IMR-90 (cell line): ENCODE results near the gene MRC2. TPM values are rescaled to one million over a fixed set of nuclear protein-coding genes. Genes with fewer than 3 reads are reported as not detected.
A peak's percentile ranks its signal among the peaks of the same experiment; 100 is the strongest.

Experiments used
- ATAC-seq: fragments of 200-7000 bp; cut with Tn5 transposase; 2 replicates; pipeline ENCODE4 v1.9.1; 2020; ENCODE audit warnings: low read depth, mild to moderate bottlenecking, moderate library complexity
- BruUV-seq: library from RNA; stranded (reverse); fragments of 400-500 nt; replicated peaks from 2 replicates; lab custom pipeline; 2021; lab: Mats Ljungman, UMichigan
- CTCF ChIA-PET: fragments of 300-600 bp; formaldehyde crosslinking; extraction: SDS; loops from one replicate; lab custom pipeline; 2021; ENCODE audit warnings: antibody characterized with exemption; lab: Yijun Ruan, JAX
- POLR2A ChIA-PET: fragments of 300-600 bp; sonication (Branson Sonifier 250); formaldehyde crosslinking; loops from one replicate; lab custom pipeline; 2022; ENCODE audit warnings: antibody characterized with exemption; ENCODE audit not compliant: unreplicated experiment; lab: Charles Lee
- DNase-seq: peaks from one replicate; pipeline ENCODE4 v3.0.0; 2013
- H2AFZ ChIP-seq: replicated peaks from 2 replicates; pipeline ENCODE3; 2013; ENCODE audit warnings: low read length, mild to moderate bottlenecking; ENCODE audit not compliant: poor library complexity
- H2AK5ac ChIP-seq: 2 replicates; pipeline ENCODE4 v1.6.1; 2013; ENCODE audit warnings: low read depth, low read length, inconsistent platforms
- H2AK9ac ChIP-seq: replicated peaks from 2 replicates; pipeline ENCODE3; 2013; ENCODE audit warnings: mild to moderate bottlenecking, low read depth, low read length, moderate library complexity; ENCODE audit not compliant: poor library complexity
- H2BK120ac ChIP-seq: 2 replicates; pipeline ENCODE4 v1.6.1; 2013; ENCODE audit warnings: low read depth, low read length, inconsistent platforms
- H2BK15ac ChIP-seq: 3 replicates; pipeline ENCODE4 v1.6.1; 2013; ENCODE audit warnings: low read depth, low read length, inconsistent platforms
- H2BK20ac ChIP-seq: 2 replicates; pipeline ENCODE4 v1.6.1; 2013; ENCODE audit warnings: low read depth, mild to moderate bottlenecking, inconsistent platforms, low read length, moderate library complexity
- H2BK5ac ChIP-seq: 2 replicates; pipeline ENCODE4 v1.6.1; 2013; ENCODE audit warnings: mild to moderate bottlenecking, low read depth, low read length, inconsistent platforms; ENCODE audit not compliant: poor library complexity, severe bottlenecking
- H3K14ac ChIP-seq: replicated peaks from 2 replicates; pipeline ENCODE4 v1.6.1; 2013; ENCODE audit warnings: low read depth, low read length, inconsistent platforms
- H3K18ac ChIP-seq: 2 replicates; pipeline ENCODE4 v1.6.1; 2013; ENCODE audit warnings: low read depth, low read length, control low read depth
- H3K23ac ChIP-seq: 2 replicates; pipeline ENCODE4 v1.6.1; 2013; ENCODE audit warnings: low read depth, low read length, inconsistent platforms
- H3K27ac ChIP-seq: 2 replicates; pipeline ENCODE4 v1.5.1; 2013; ENCODE audit warnings: mild to moderate bottlenecking, control low read depth, low read length; ENCODE audit not compliant: insufficient read depth
- H3K27me3 ChIP-seq: 2 replicates; pipeline ENCODE4 v1.6.1; 2013; ENCODE audit warnings: low read length; ENCODE audit not compliant: control insufficient read depth, insufficient read depth
- H3K36me3 ChIP-seq: 2 replicates; pipeline ENCODE4 v1.6.1; 2013; ENCODE audit warnings: low read length, mixed read lengths; ENCODE audit not compliant: control insufficient read depth, insufficient read depth
- H3K4ac ChIP-seq: 2 replicates; pipeline ENCODE4 v1.6.1; 2013; ENCODE audit warnings: low read depth, low read length, inconsistent platforms
- H3K4me1 ChIP-seq: 2 replicates; pipeline ENCODE4 v1.6.1; 2013; ENCODE audit warnings: low read length, mixed read lengths; ENCODE audit not compliant: control insufficient read depth, insufficient read depth
- H3K4me2 ChIP-seq: 2 replicates; pipeline ENCODE4 v1.6.1; 2013; ENCODE audit warnings: low read depth, mild to moderate bottlenecking, control low read depth, low read length, moderate library complexity
- H3K4me3 ChIP-seq: 2 replicates; pipeline ENCODE4 v1.5.1; 2013; ENCODE audit warnings: low read depth, mild to moderate bottlenecking, control low read depth, low read length, moderate library complexity; ENCODE audit not compliant: insufficient read depth
- H3K56ac ChIP-seq: 2 replicates; pipeline ENCODE4 v1.6.1; 2013; ENCODE audit warnings: low read length, inconsistent platforms; ENCODE audit not compliant: insufficient read depth; ENCODE audit errors: extremely low read depth
- H3K79me1 ChIP-seq, 2 experiments: 2 replicates each; pipeline ENCODE4 v1.6.1; 2013; ENCODE audit warnings: low read length in 2 of 2, inconsistent platforms in 1 of 2, low read depth in 1 of 2
- H3K9ac ChIP-seq: 2 replicates; pipeline ENCODE4 v1.6.1; 2013; ENCODE audit warnings: low read depth, low read length, control low read depth
- H3K9me1 ChIP-seq: 2 replicates; pipeline ENCODE4 v1.6.1; 2013; ENCODE audit warnings: low read length, inconsistent platforms; ENCODE audit not compliant: insufficient read depth
- H3K9me3 ChIP-seq: 2 replicates; pipeline ENCODE4 v1.6.1; 2013; ENCODE audit warnings: low read length; ENCODE audit not compliant: control insufficient read depth, insufficient read depth
- H4K20me1 ChIP-seq: 2 replicates; pipeline ENCODE4 v1.6.1; 2013; ENCODE audit warnings: low read length, inconsistent platforms; ENCODE audit not compliant: insufficient read depth
- H4K5ac ChIP-seq: 2 replicates; pipeline ENCODE4 v1.6.1; 2013; ENCODE audit warnings: mild to moderate bottlenecking, low read depth, low read length, control low read depth
- H4K8ac ChIP-seq, 2 experiments: 2 replicates each; pipeline ENCODE4 v1.6.1; 2013; ENCODE audit warnings: low read depth in 2 of 2, low read length in 2 of 2, control low read depth in 1 of 2, inconsistent platforms in 1 of 2
- H4K91ac ChIP-seq: 2 replicates; pipeline ENCODE4 v1.6.1; 2013; ENCODE audit warnings: low read depth, low read length, inconsistent platforms; ENCODE audit not compliant: insufficient read depth
- BHLHE40 ChIP-seq: fragments of 150-350 bp; IDR thresholded peaks from 2 replicates; pipeline ENCODE4 v1.6.1; 2016; ENCODE audit warnings: mild to moderate bottlenecking, low read depth, low read length
- CEBPB ChIP-seq: IDR thresholded peaks from 2 replicates; pipeline ENCODE4 v1.6.1; 2012; ENCODE audit warnings: low read depth, low read length, improper control_type of control experiment
- CHD1 ChIP-seq: IDR thresholded peaks from 2 replicates; pipeline ENCODE4 v1.6.1; 2012; ENCODE audit warnings: low read depth, low read length, improper control_type of control experiment
- CTCF ChIP-seq: conservative IDR thresholded peaks from 2 replicates; pipeline ENCODE4 v1.5.1; 2012; ENCODE audit warnings: mild to moderate bottlenecking, low read depth, low read length, improper control_type of control experiment
- FOS ChIP-seq: fragments of 150-350 bp; IDR thresholded peaks from 2 replicates; pipeline ENCODE4 v1.6.1; 2016; ENCODE audit warnings: low read depth, low read length
- MAFK ChIP-seq: IDR thresholded peaks from 2 replicates; pipeline ENCODE4 v1.6.1; 2012; ENCODE audit warnings: low read depth, low read length, improper control_type of control experiment
- MAZ ChIP-seq: IDR thresholded peaks from 2 replicates; pipeline ENCODE4 v1.6.1; 2012; ENCODE audit warnings: low read depth, mild to moderate bottlenecking, low read length, improper control_type of control experiment, moderate library complexity, borderline replicate concordance
- POLR2A ChIP-seq: IDR thresholded peaks from 2 replicates; pipeline ENCODE4 v1.6.1; 2012; ENCODE audit warnings: mild to moderate bottlenecking, low read depth, low read length
- RAD21 ChIP-seq: IDR thresholded peaks from 2 replicates; pipeline ENCODE4 v1.6.1; 2012; ENCODE audit warnings: low read length, improper control_type of control experiment
- RCOR1 ChIP-seq: IDR thresholded peaks from 2 replicates; pipeline ENCODE4 v1.6.1; 2012; ENCODE audit warnings: mild to moderate bottlenecking, low read length, improper control_type of control experiment; ENCODE audit not compliant: insufficient replicate concordance
- RFX5 ChIP-seq: IDR thresholded peaks from 2 replicates; pipeline ENCODE4 v1.8.0; 2012; ENCODE audit warnings: low read depth, mild to moderate bottlenecking, low read length, moderate library complexity
- SMC3 ChIP-seq: fragments of 150-350 bp; IDR thresholded peaks from 2 replicates; pipeline ENCODE4 v1.6.1; 2016; ENCODE audit warnings: low read depth, mild to moderate bottlenecking, antibody characterized with exemption, low read length, moderate library complexity
- USF2 ChIP-seq: fragments of 150-350 bp; IDR thresholded peaks from 2 replicates; pipeline ENCODE4 v1.6.1; 2017; ENCODE audit warnings: mild to moderate bottlenecking, antibody characterized with exemption, low read length, low read depth
- WGBS, 2 experiments: methylation state at CpG; one replicate each; pipeline versions ENCODE4 v1.1.5 to v1.1.7; 2013; ENCODE audit warnings: missing lambda C conversion rate in 2 of 2; ENCODE audit not compliant: insufficient read length in 1 of 2; ENCODE audit errors: extremely low coverage in 2 of 2; 5-methylcytosine and 5-hydroxymethylcytosine counted together
- dilution Hi-C: fragments of 300-500 bp; cut with HindIII; formaldehyde crosslinking; loops from one replicate; pipeline ENCODE4 v1.14.3; 2018; ENCODE audit warnings: low sequenced_read_pairs; ENCODE audit not compliant: unreplicated experiment
- in situ Hi-C: fragments of 300-500 bp; cut with MboI; formaldehyde crosslinking; loops from 3 replicates; pipeline ENCODE4 v1.14.3; 2019; ENCODE audit warnings: low sequenced_read_pairs, inconsistent platforms, mixed read lengths
- intact Hi-C: fragments of 100-400 bp; cut with micrococcal nuclease; formaldehyde crosslinking; loops from 2 replicates; pipeline ENCODE4 v1.10.0; 2022
- polyA plus RNA-seq, 3 experiments: library from polyadenylated mRNA; depleted of rRNA; stranded (reverse); fragments of >200 nt; gene quantifications; 2 replicates each; pipeline ENCODE4 v1.2.3, GENCODE V29; 2012; ENCODE audit warnings: low replicate concordance in 1 of 3
- total RNA-seq: library from RNA; depleted of rRNA; stranded (reverse); fragments of >200 nt; gene quantifications from 2 replicates; pipeline ENCODE4 v1.2.3, GENCODE V29; 2012
- TF ChIP-seq, protein P1 (sequence below): fragments of 150-350 bp; IDR thresholded peaks from 2 replicates; pipeline ENCODE4 v1.6.1; 2016; ENCODE audit warnings: low read depth, mild to moderate bottlenecking, low read length, moderate library complexity, borderline replicate concordance

MRC2 gene
- total and polyA plus RNA-seq, 2 of the 4 experiments (the other 2 are of a cell fraction) = 39.3 to 137 TPM

DNA sequence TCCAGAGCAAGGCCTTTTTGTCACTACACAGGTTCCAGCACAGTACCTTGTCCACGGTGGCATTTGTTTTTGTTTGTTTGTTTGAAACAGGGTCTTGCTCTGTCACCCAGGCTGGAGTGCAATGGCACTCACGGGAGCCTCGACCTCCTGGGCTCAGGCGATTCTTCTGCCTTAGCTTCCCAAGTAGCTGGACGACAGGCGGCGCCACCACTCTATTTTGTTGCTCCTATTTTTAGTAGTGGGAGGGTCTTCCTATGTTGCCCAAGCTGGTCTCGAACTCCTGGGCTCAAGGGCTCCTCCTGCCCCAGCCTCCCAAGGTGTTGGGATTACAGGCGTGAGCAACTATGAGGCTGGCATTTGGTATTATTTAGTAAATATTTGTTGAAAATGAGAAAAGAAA is 10.3 kb downstream of the MRC2 start:
- Histone ChIP-seq H4K8ac (no peak overlapping the region), H3K23ac (no peak overlapping the region; the same call in 1 of the 2 replicates), H3K4me3 (no peak overlapping the region), H3K79me1 (peaks cover 20 to 84% of the 10 kb centered on the region in 2 experiments), H4K20me1 (peaks cover 41% of the 10 kb centered on the region), H3K14ac (no peak overlapping the region), H2BK5ac (no peak overlapping the region), H3K36me3 (peaks cover 12% of the 10 kb centered on the region; the same call in 1 of the 2 replicates), H2BK20ac (no peak overlapping the region), H2AK9ac (no peak overlapping the region), H3K4ac (no peak overlapping the region), H3K9ac (no peak overlapping the region), H3K9me1 (peaks cover 18% of the 10 kb centered on the region), H2BK15ac (no peak overlapping the region), H2BK120ac (no peak overlapping the region), H2AFZ (no peak overlapping the region), H3K9me3 (no peaks in the 10 kb centered on the region), H3K4me2 (no peak overlapping the region), H3K4me1 (peaks cover 9% of the 10 kb centered on the region), H3K18ac (no peak overlapping the region), H3K27me3 (no peaks in the 10 kb centered on the region), H2AK5ac (no peak overlapping the region), H4K91ac (no peak overlapping the region), H4K5ac (no peak overlapping the region), H3K56ac (no peak overlapping the region), H3K27ac (peak overlapping the region; percentile 16; the same call in 1 of the 2 replicates)
- DNase-seq (no peak), ATAC-seq (no peak)
- dilution Hi-C loops = no loop called here
- TF ChIP-seq CTCF = no peak
- no peak for TF ChIP-seq FOS
- no peak for TF ChIP-seq SMC3
- no peak for TF ChIP-seq RCOR1
- no peak for TF ChIP-seq MAZ
- TF ChIP-seq, protein P1, sequence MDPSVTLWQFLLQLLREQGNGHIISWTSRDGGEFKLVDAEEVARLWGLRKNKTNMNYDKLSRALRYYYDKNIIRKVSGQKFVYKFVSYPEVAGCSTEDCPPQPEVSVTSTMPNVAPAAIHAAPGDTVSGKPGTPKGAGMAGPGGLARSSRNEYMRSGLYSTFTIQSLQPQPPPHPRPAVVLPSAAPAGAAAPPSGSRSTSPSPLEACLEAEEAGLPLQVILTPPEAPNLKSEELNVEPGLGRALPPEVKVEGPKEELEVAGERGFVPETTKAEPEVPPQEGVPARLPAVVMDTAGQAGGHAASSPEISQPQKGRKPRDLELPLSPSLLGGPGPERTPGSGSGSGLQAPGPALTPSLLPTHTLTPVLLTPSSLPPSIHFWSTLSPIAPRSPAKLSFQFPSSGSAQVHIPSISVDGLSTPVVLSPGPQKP = no peak
- no peak for TF ChIP-seq RFX5
- no peak for TF ChIP-seq RAD21
- TF ChIP-seq MAFK = no peak
- TF ChIP-seq CHD1 = no peak
- no peak for TF ChIP-seq CEBPB
- TF ChIP-seq POLR2A = no peak
- no peak for TF ChIP-seq BHLHE40
- TF ChIP-seq USF2 = no peak
- ChIA-PET POLR2A (interaction anchor here (0.7 kb wide), 1 partner anchor 11 kb away, joined by 5 read pairs; no protein-coding TSS in a partner anchor), CTCF (interaction anchor here (0.6 kb wide), 1 partner anchor 49 kb away, joined by 4 read pairs; no protein-coding TSS in a partner anchor)
- no TSS peak for BruUV-seq
- in situ Hi-C loops = no loop called here
- WGBS, 2 experiments = no CpG with 5 or more reads among the region's 9 CpGs
- intact Hi-C loops = no loop called here
